ENCODE results near the gene POMP.

GRCh38 chr13:28631801-28632200 lies 27.1 kb upstream of the POMP start:
- TF ChIP-seq EZH2 (IDR thresholded peaks at IDR 0.05) = no peak
- no peak for TF ChIP-seq CTCF (IDR thresholded peaks at IDR 0.05)
